Ascending aorta (tissue), 2 donors: ENCODE results near the gene TPRG1L. TPM values are rescaled to one million over a fixed set of nuclear protein-coding genes. Genes with fewer than 3 reads are reported as not detected.

ENCODE experiments used
- DNase-seq, 2 donors: peaks; one replicate each; pipeline ENCODE4 v3.0.0-alpha.2; 2019; ENCODE audit warnings: low spot score in 2 of 2
- H3K27ac ChIP-seq, 2 donors: fragments of 200-600 bp; sonication (generic); one replicate each; pipeline ENCODE4 v1.5.1; 2016 to 2017; ENCODE audit warnings: mild to moderate bottlenecking in 1 of 2
- H3K27me3 ChIP-seq: fragments of 200-600 bp; sonication (generic); one replicate; pipeline ENCODE4 v1.5.1; 2017
- H3K36me3 ChIP-seq, 2 donors: fragments of 200-600 bp; sonication (generic); one replicate each; pipeline ENCODE4 v1.5.1; 2016
- H3K4me1 ChIP-seq, 2 donors: fragments of 200-600 bp; sonication (generic); one replicate each; pipeline ENCODE4 v1.5.1; 2016 to 2017; ENCODE audit warnings: mild to moderate bottlenecking in 1 of 2
- H3K4me3 ChIP-seq, 2 donors: fragments of 200-600 bp; sonication (generic); one replicate each; pipeline ENCODE4 v1.5.1; 2016 to 2017; ENCODE audit warnings: mild to moderate bottlenecking in 1 of 2
- H3K9me3 ChIP-seq, 2 donors: fragments of 200-600 bp; sonication (generic); one replicate each; pipeline ENCODE4 v1.5.1; 2016
- CTCF ChIP-seq, 3 experiments: fragments of 200-600 bp in 2 of 3; fragments of 450-650 bp in 1 of 3; sonication (generic) in 2 of 3; IDR thresholded peaks; one replicate each; pipeline ENCODE4 v1.5.1; 2016 to 2019; ENCODE audit warnings: antibody characterized with exemption in 3 of 3, mild to moderate bottlenecking in 1 of 3, moderate library complexity in 1 of 3
- intact Hi-C: fragments of 100-400 bp; cut with DNase I; formaldehyde crosslinking; loops from one replicate; pipeline ENCODE4 v1.15.1; 2023
- total RNA-seq: library from RNA; depleted of rRNA; stranded (reverse); fragments of >200 nt; gene quantifications from one replicate; pipeline ENCODE4 v1.1.0, GENCODE V29; 2016

TPRG1L gene
- total RNA-seq, 1 donor from 2014 or later, result 18.9 TPM

- H3K4me3 ChIP-seq, result no peak overlapping the region
- no peaks in the 10 kb centered on the region for H3K9me3 ChIP-seq
- no peak for TF ChIP-seq CTCF (IDR thresholded peaks at IDR 0.05)
- peaks cover under 1% of the 10 kb centered on the region for H3K27me3 ChIP-seq
- DNase-seq, result no peak
- H3K4me1 ChIP-seq, result no peaks in the 10 kb centered on the region
- H3K27ac ChIP-seq, result no peak overlapping the region
- no peaks in the 10 kb centered on the region for H3K36me3 ChIP-seq
- intact Hi-C loops, result no loop called here
Observed at GRCh38 chr1:3658231-3658615, 33.4 kb downstream of the TPRG1L start.

- Histone ChIP-seq H3K4me1 (no peaks in the 10 kb centered on the region), H3K27ac (no peak overlapping the region), H3K9me3 (no peaks in the 10 kb centered on the region), H3K36me3 (no peaks in the 10 kb centered on the region), H3K27me3 (no peaks in the 10 kb centered on the region), H3K4me3 (no peak overlapping the region)
- intact Hi-C loops, result no loop called here
- no peak for DNase-seq
- TF ChIP-seq CTCF (IDR thresholded peaks at IDR 0.05), result no peak
Observed at GRCh38 chr1:3659093-3659492, 34.3 kb downstream of the TPRG1L start.

GRCh38 chr1:3660704-3661103, 35.9 kb downstream of the TPRG1L start:
- H3K9me3 ChIP-seq, result no peaks in the 10 kb centered on the region
- no peak for DNase-seq
- no peaks in the 10 kb centered on the region for H3K27me3 ChIP-seq
- H3K36me3 ChIP-seq, result no peaks in the 10 kb centered on the region
- H3K27ac ChIP-seq, result no peak overlapping the region
- H3K4me1 ChIP-seq, result no peaks in the 10 kb centered on the region
- intact Hi-C loops, result no loop called here
- no peak for TF ChIP-seq CTCF (IDR thresholded peaks at IDR 0.05)
- no peak overlapping the region for H3K4me3 ChIP-seq

- Histone ChIP-seq H3K36me3 (no peaks in the 10 kb centered on the region), H3K4me3 (no peak overlapping the region), H3K27me3 (no peaks in the 10 kb centered on the region), H3K9me3 (no peaks in the 10 kb centered on the region), H3K4me1 (no peaks in the 10 kb centered on the region), H3K27ac (no peak overlapping the region)
- no peak for TF ChIP-seq CTCF (IDR thresholded peaks at IDR 0.05)
- intact Hi-C loops, result no loop called here
- DNase-seq, result no peak
Observed at GRCh38 chr1:3661631-3662030, 36.8 kb downstream of the TPRG1L start.

- Histone ChIP-seq H3K4me1 (no peaks in the 10 kb centered on the region), H3K27me3 (no peaks in the 10 kb centered on the region), H3K9me3 (no peaks in the 10 kb centered on the region), H3K27ac (no peak overlapping the region), H3K36me3 (no peaks in the 10 kb centered on the region), H3K4me3 (no peak overlapping the region)
- no peak for TF ChIP-seq CTCF (IDR thresholded peaks at IDR 0.05)
- no peak for DNase-seq
- intact Hi-C loops, result no loop called here
Observed at GRCh38 chr1:3662080-3662671, 37.4 kb downstream of the TPRG1L start.
